Karpas-422 (cell line): Measurements from ENCODE around the gene PEX19. TPM values are rescaled to one million over a fixed set of nuclear protein-coding genes. Genes with fewer than 3 reads are reported as not detected.

Source experiments
- small RNA-seq: library from RNA; depleted of rRNA; stranded (forward); fragments of <200 nt; gene quantifications from one replicate; pipeline ENCODE3, GENCODE V24; 2014
- total RNA-seq: library from RNA; depleted of rRNA; stranded (reverse); fragments of >200 nt; shearing (Covaris generic); gene quantifications from 2 replicates; pipeline ENCODE4 v1.2.3, GENCODE V29; 2014; ENCODE audit warnings: low replicate concordance; rRNA removed

The PEX19 gene
- total RNA-seq, 1 experiment from 2014 or later, result 29.3 TPM

Small RNA genes within 50 kb of the gene (small RNA-seq; reads per million reads assigned to genes)
- not detected for gene RF00019

Other genes starting within 250 kb of the PEX19 start
- not detected in 2 replicates for gene KCNJ10, start 215.0 kb downstream of the PEX19 start, total RNA-seq
- not detected in 2 replicates for gene KCNJ9, start 203.6 kb downstream of the PEX19 start, total RNA-seq
- gene IGSF8, start 186.5 kb downstream of the PEX19 start, total RNA-seq, result 15.8 and 33.8 TPM in 2 replicates
- gene ATP1A2, start 169.4 kb downstream of the PEX19 start, total RNA-seq, result not detected in 2 replicates
- not detected in 2 replicates for gene ATP1A4, start 133.5 kb downstream of the PEX19 start, total RNA-seq
- gene CASQ1, start 94.6 kb downstream of the PEX19 start, total RNA-seq, result not detected in 2 replicates
- gene PEA15, start 79.7 kb downstream of the PEX19 start, total RNA-seq, result 40.1 and 69.1 TPM in 2 replicates
- 89.7 and 132 TPM in 2 replicates for gene DCAF8, start 22.6 kb downstream of the PEX19 start, total RNA-seq
- gene COPA, start 58.1 kb upstream of the PEX19 start, total RNA-seq, result 107 TPM in 2 replicates
- 76.9 and 79.9 TPM in 2 replicates for gene NCSTN, start 58.2 kb upstream of the PEX19 start, total RNA-seq
- 0.48 TPM in 1 of 2 replicates, not detected in the other for gene NHLH1, start 81.9 kb upstream of the PEX19 start, total RNA-seq
- gene VANGL2, start 115.4 kb upstream of the PEX19 start, total RNA-seq, result 0.07 TPM in 1 of 2 replicates, not detected in the other
- 19.3 and 66.0 TPM in 2 replicates for gene SLAMF6, start 238.1 kb upstream of the PEX19 start, total RNA-seq